ENCODE measurements around the gene DSCAM. TPM values are rescaled to one million over a fixed set of nuclear protein-coding genes. Genes with fewer than 3 reads are reported as not detected.
A peak's percentile ranks its signal among the peaks of the same experiment; 100 is the strongest.

Gene DSCAM
- total RNA-seq, 4 donors from 2014 or later: not detected

DNA sequence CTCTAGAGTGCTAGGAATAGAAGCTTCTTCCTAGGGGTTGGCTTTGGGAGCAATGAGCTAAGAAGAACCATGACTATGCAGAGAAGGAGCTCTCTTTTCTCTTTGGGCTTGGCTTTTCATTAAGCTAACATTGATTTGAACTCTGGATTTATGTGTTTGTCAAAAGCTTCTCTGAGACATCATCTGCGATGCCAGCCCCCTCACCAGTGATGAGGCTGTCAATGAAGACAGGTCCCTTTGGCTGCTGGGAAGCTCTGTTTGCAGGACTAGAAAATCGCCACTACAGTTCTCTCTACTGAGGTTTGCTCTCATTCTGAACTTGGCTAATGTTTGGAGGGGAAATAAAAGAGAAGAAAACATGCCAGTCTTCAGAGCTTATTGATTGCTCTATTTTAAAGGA, 794.7 kb downstream of the DSCAM start:
- TF ChIP-seq, protein P1, sequence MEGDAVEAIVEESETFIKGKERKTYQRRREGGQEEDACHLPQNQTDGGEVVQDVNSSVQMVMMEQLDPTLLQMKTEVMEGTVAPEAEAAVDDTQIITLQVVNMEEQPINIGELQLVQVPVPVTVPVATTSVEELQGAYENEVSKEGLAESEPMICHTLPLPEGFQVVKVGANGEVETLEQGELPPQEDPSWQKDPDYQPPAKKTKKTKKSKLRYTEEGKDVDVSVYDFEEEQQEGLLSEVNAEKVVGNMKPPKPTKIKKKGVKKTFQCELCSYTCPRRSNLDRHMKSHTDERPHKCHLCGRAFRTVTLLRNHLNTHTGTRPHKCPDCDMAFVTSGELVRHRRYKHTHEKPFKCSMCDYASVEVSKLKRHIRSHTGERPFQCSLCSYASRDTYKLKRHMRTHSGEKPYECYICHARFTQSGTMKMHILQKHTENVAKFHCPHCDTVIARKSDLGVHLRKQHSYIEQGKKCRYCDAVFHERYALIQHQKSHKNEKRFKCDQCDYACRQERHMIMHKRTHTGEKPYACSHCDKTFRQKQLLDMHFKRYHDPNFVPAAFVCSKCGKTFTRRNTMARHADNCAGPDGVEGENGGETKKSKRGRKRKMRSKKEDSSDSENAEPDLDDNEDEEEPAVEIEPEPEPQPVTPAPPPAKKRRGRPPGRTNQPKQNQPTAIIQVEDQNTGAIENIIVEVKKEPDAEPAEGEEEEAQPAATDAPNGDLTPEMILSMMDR (IDR thresholded peaks at IDR 0.05): no peak
- no peak for TF ChIP-seq POLR2A (IDR thresholded peaks at IDR 0.05)
- intact Hi-C loops (cut with DNase I; ENCODE audit: low total_unique reads): no loop called here
- WGBS, 2 donors: 76 to 82% methylated on average over 2 of the region's 2 CpGs
- H3K4me3 ChIP-seq (ENCODE audit: low read depth, poor library complexity, severe bottlenecking): no peak overlapping the region
- no peak for DNase-seq (ENCODE audit: low spot score in 2 of 2)

DNA sequence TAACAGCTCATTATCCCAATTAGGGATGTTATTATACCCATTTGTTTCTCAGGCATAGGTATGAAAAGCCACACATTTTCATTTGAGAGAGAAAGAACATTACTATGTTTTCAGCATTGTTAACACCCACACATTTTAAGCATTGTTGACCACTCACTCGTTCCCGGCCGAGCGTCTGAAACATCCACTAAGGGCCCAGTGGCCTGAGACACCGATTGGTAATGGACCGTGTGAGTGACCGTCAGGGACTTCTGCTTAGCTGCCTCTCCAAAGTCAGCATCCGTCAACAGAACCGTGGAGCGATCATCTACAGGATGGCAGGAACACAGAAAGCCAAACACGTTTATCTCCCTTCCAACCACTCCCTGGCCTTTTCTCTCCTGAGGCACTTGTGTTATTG, 795.2 kb downstream of the DSCAM start:
- no peak overlapping the region for H3K4me3 ChIP-seq (ENCODE audit: low read depth, poor library complexity, severe bottlenecking)
- 89 to 93% methylated on average over 11 of the region's 11 CpGs for WGBS, 2 donors
- intact Hi-C loops (cut with DNase I; ENCODE audit: low total_unique reads): no loop called here
- DNase-seq (ENCODE audit: low spot score in 2 of 2): no peak
- TF ChIP-seq POLR2A (IDR thresholded peaks at IDR 0.05): no peak
- TF ChIP-seq, protein P1 (IDR thresholded peaks at IDR 0.05): no peak

DNA sequence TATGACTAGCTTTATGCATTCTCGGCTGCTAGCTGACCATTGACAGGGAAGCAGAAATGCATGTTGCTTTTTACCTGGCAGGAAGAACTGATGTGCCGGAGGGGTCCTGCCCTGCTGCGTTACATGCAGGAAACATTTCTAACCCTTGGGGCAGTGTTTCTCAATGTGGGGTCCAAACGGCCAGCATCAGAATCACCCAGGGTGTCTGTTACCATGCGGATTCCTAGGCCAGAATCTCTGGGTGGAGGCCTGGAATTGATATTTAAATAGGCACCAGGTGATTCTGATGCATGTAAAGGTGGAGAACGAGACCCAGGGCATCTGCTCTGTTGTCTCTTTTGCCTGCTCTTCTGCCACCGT, 797.0 kb downstream of the DSCAM start:
- intact Hi-C loops (cut with DNase I; ENCODE audit: low total_unique reads): no loop called here
- 49 to 56% methylated on average over 7 of the region's 7 CpGs for WGBS, 2 donors
- DNase-seq (ENCODE audit: low spot score in 2 of 2): no peak
- no peak overlapping the region for H3K4me3 ChIP-seq (ENCODE audit: low read depth, poor library complexity, severe bottlenecking)
- no peak for TF ChIP-seq POLR2A (IDR thresholded peaks at IDR 0.05)
- TF ChIP-seq, protein P1 (IDR thresholded peaks at IDR 0.05): no peak

DNA sequence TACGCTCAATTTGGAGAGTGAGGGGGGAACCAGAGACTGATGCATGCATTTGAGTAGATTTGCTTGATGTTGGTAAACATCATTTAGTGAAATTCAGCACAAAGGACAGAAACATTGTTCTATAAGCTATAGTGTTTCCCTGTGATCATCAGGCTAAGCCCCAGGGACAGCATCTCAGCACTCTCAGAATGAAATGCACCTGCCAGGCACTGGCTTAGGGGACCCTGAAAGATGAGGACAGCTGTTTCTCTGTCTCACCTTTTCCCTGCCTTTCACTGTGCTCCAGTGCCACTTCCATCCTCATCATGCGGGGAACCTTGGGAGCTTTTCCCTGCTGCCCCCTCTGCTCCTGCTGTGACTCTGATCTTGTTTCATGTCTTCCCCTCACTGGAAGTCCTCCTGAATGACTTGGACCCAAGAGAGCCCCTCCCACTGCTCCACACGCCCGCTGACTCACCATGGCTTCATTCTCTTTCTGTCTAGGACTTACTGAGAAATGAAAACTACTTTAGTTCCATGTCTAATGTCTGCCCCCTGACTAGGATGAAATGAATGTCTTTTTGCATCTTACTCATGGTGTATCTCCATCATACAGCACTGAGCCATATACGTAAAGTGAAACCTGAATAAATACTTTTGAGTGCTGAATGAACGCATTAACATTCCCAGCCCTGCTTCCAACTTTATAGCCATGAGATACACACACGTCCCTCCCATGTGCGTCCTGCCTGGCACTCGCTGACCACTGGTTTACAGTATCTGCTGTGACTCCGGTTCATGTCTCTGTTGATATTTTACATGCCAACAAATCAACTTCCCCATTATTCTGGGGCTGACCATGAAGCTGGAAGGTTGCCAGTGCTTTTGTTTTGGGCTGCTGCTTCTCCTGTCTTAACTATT, 797.7 kb downstream of the DSCAM start:
- 58 to 66% methylated on average over 10 of the region's 10 CpGs for WGBS, 2 donors
- DNase-seq (ENCODE audit: low spot score in 2 of 2): peak in 1 of 2 donors; percentile 35
- intact Hi-C loops (cut with DNase I; ENCODE audit: low total_unique reads): no loop called here
- TF ChIP-seq POLR2A (IDR thresholded peaks at IDR 0.05): no peak
- no peak overlapping the region for H3K4me3 ChIP-seq (ENCODE audit: low read depth, poor library complexity, severe bottlenecking)

DNA sequence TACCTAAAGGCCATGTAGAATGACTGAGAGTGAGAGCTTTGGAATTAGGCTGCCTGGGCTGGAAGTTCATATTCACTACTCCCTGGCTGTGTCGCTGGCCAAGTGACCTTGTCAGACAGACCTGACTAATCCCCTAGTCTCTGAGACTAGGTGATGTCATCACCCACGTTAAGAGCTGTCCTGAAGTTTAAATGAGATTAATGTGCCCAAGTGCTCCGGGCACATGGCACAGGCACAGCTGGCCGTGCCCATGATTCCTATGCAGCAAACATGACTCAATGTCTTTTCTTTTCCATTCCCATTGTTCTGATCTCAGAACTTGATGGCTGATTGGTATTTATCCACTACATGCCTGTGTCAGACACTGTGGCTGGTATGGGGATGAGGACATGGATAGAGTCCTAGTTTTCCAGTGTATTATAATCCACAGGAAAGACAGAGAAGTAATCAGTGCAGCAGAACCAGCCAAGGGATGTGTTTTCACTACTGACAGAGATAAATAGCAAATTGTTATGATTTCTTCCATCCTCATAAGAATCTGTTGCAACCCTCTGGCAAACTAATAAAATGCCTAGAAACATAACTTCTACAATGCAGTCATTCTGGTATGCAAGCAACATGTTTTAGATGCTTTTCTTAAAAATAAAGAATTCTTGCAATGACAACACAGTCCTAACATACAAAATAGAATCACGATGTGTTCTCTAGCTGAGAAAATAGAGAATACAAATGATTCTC, 798.8 kb downstream of the DSCAM start:
- no peak overlapping the region for H3K4me3 ChIP-seq (ENCODE audit: low read depth, poor library complexity, severe bottlenecking)
- intact Hi-C loops (cut with DNase I; ENCODE audit: low total_unique reads): no loop called here
- no peak for DNase-seq (ENCODE audit: low spot score in 2 of 2)
- TF ChIP-seq, protein P1 (IDR thresholded peaks at IDR 0.05): no peak
- TF ChIP-seq POLR2A (IDR thresholded peaks at IDR 0.05): no peak
- WGBS, 2 donors: 40 to 47% methylated on average over 5 of the region's 5 CpGs

DNA sequence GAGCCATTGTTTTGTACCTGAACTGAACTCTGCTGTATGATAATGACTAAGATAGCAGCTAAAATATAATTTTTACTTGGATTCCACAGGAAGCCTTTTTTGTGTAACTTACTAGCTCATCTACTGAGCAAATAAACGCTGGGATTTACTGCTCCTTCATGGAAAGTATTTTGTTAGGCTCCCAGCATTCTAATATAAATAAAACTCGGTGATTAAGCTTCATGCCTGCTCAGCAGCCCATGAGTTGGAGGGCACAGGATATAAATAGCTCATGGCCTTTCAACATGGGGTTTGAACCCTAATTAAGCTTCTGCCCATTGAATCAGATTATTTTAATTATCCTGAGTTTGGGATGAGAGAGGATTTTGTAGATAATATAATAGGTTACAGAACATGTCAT, 799.7 kb downstream of the DSCAM start:
- intact Hi-C loops (cut with DNase I; ENCODE audit: low total_unique reads): no loop called here
- H3K4me3 ChIP-seq (ENCODE audit: low read depth, poor library complexity, severe bottlenecking): no peak overlapping the region
- WGBS, 2 donors: 82 to 90% methylated on average over 2 of the region's 2 CpGs
- no peak for DNase-seq (ENCODE audit: low spot score in 2 of 2)
- TF ChIP-seq POLR2A (IDR thresholded peaks at IDR 0.05): no peak
- TF ChIP-seq, protein P1 (IDR thresholded peaks at IDR 0.05): no peak
